Thyroid gland (tissue), 4 donors: ENCODE measurements around the gene TBCC. TPM values are rescaled to one million over a fixed set of nuclear protein-coding genes. Genes with fewer than 3 reads are reported as not detected.
A peak's percentile ranks its signal among the peaks of the same experiment; 100 is the strongest.

Source experiments
- DNase-seq, 2 donors: peaks; one replicate each; pipeline ENCODE4 v3.0.0-alpha.2; 2019
- H3K27ac ChIP-seq, 3 donors: fragments of 200-600 bp; sonication (generic); 1 replicate in 2 of 3; 2 replicates in 1 of 3; pipeline ENCODE4 v1.5.1; 2016 to 2019; ENCODE audit warnings: mild to moderate bottlenecking in 1 of 3, moderate library complexity in 1 of 3
- H3K27me3 ChIP-seq: fragments of 200-600 bp; sonication (generic); one replicate; pipeline ENCODE4 v1.5.1; 2019
- H3K36me3 ChIP-seq, 2 donors: fragments of 200-600 bp; sonication (generic); one replicate each; pipeline ENCODE4 v1.5.1; 2016 to 2019
- H3K4me1 ChIP-seq, 2 donors: fragments of 200-600 bp; sonication (generic); one replicate each; pipeline ENCODE4 v1.5.1; 2017 to 2019
- H3K4me3 ChIP-seq, 3 donors: fragments of 200-600 bp; sonication (generic); replicated peaks in 1 of 3; 1 replicate in 2 of 3; 2 replicates in 1 of 3; pipeline ENCODE4 v1.5.1; 2016; ENCODE audit warnings: mild to moderate bottlenecking in 1 of 3
- H3K9me3 ChIP-seq: fragments of 200-600 bp; sonication (generic); one replicate; pipeline ENCODE4 v1.5.1; 2017
- CTCF ChIP-seq, 6 experiments: fragments of 200-600 bp in 3 of 6; fragments of 450-650 bp in 3 of 6; sonication (generic) in 3 of 6; IDR thresholded peaks; one replicate each; pipeline ENCODE4 v1.5.1; 2016 to 2019; ENCODE audit warnings: antibody characterized with exemption in 6 of 6, mild to moderate bottlenecking in 2 of 6, inconsistent platforms in 1 of 6, moderate library complexity in 1 of 6
- POLR2A ChIP-seq, 2 donors: fragments of 450-650 bp; IDR thresholded peaks; one replicate each; pipeline ENCODE4 v1.6.1; 2017; ENCODE audit warnings: antibody characterized with exemption in 2 of 2, mild to moderate bottlenecking in 2 of 2, moderate library complexity in 1 of 2
- WGBS, 2 donors: methylation state at CpG; one replicate each; pipeline ENCODE4 v1.1.5; 2017; 5-methylcytosine and 5-hydroxymethylcytosine counted together
- intact Hi-C: fragments of 100-400 bp; cut with DNase I; formaldehyde crosslinking; loops from one replicate; pipeline ENCODE4 v1.15.1; 2023
- total RNA-seq, 4 donors: library from RNA; depleted of rRNA; stranded (reverse); fragments of >200 nt; gene quantifications; one replicate each; pipeline ENCODE4 v1.2.3, GENCODE V29; 2016

TBCC gene
- total RNA-seq, 4 donors from 2014 or later: 37.2 to 48.9 (median 48.4) TPM

GRCh38 chr6:42774201-42774600, 28.3 kb upstream of the TBCC start:
- no peaks in the 10 kb centered on the region for H3K9me3 ChIP-seq
- no peak for TF ChIP-seq CTCF (IDR thresholded peaks at IDR 0.05)
- no peak for TF ChIP-seq POLR2A (IDR thresholded peaks at IDR 0.05)
- H3K4me3 ChIP-seq: no peak overlapping the region
- 97% methylated on average over 4 of the region's 4 CpGs for WGBS, 2 donors
- no peak overlapping the region for H3K27ac ChIP-seq
- DNase-seq: no peak
- no peaks in the 10 kb centered on the region for H3K27me3 ChIP-seq
- H3K36me3 ChIP-seq: no peaks in the 10 kb centered on the region
- peaks cover 20 to 23% of the 10 kb centered on the region in 2 donors for H3K4me1 ChIP-seq
- intact Hi-C loops: no loop called here

- intact Hi-C loops: no loop called here
- TF ChIP-seq POLR2A (IDR thresholded peaks at IDR 0.05) (no peak), CTCF (IDR thresholded peaks at IDR 0.05) (no peak)
- no peak for DNase-seq
- H3K4me3 ChIP-seq: no peak overlapping the region
- WGBS, 2 donors: 78 to 84% methylated on average over 3 of the region's 3 CpGs
- H3K36me3 ChIP-seq: no peaks in the 10 kb centered on the region
- no peaks in the 10 kb centered on the region for H3K9me3 ChIP-seq
- peak overlapping the region; percentile 48 to 87 (median 54) for H3K27ac ChIP-seq
- H3K27me3 ChIP-seq: no peaks in the 10 kb centered on the region
- H3K4me1 ChIP-seq: peaks cover 2% of the 10 kb centered on the region in 2 donors
Observed at GRCh38 chr6:42771741-42772100, 25.8 kb upstream of the TBCC start.

GRCh38 chr6:42769836-42770235, 23.9 kb upstream of the TBCC start:
- no peaks in the 10 kb centered on the region for H3K36me3 ChIP-seq
- no peak overlapping the region for H3K4me3 ChIP-seq
- peaks cover 0 to 2% of the 10 kb centered on the region in 2 donors for H3K4me1 ChIP-seq
- TF ChIP-seq POLR2A (IDR thresholded peaks at IDR 0.05) (no peak), CTCF (IDR thresholded peaks at IDR 0.05) (no peak)
- H3K27me3 ChIP-seq: no peaks in the 10 kb centered on the region
- intact Hi-C loops: no loop called here
- WGBS, 2 donors: 96 to 97% methylated on average over 2 of the region's 2 CpGs
- DNase-seq: no peak
- H3K27ac ChIP-seq: peak overlapping the region in 1 of 3 donors; percentile 87
- no peaks in the 10 kb centered on the region for H3K9me3 ChIP-seq

GRCh38 chr6:42769051-42769450, 23.1 kb upstream of the TBCC start:
- no peaks in the 10 kb centered on the region for H3K9me3 ChIP-seq
- intact Hi-C loops: no loop called here
- 86 to 92% methylated on average over 4 of the region's 4 CpGs for WGBS, 2 donors
- TF ChIP-seq CTCF (IDR thresholded peaks at IDR 0.05) (no peak), POLR2A (IDR thresholded peaks at IDR 0.05) (no peak)
- H3K4me3 ChIP-seq: no peak overlapping the region
- no peaks in the 10 kb centered on the region for H3K27me3 ChIP-seq
- no peaks in the 10 kb centered on the region for H3K36me3 ChIP-seq
- DNase-seq: no peak
- no peaks in the 10 kb centered on the region for H3K4me1 ChIP-seq
- H3K27ac ChIP-seq: no peak overlapping the region

- no peak overlapping the region for H3K27ac ChIP-seq
- no peak for DNase-seq
- no peaks in the 10 kb centered on the region for H3K4me1 ChIP-seq
- TF ChIP-seq CTCF (IDR thresholded peaks at IDR 0.05): no peak
- TF ChIP-seq POLR2A (IDR thresholded peaks at IDR 0.05): no peak
- intact Hi-C loops: no loop called here
- H3K9me3 ChIP-seq: no peaks in the 10 kb centered on the region
- H3K27me3 ChIP-seq: no peaks in the 10 kb centered on the region
- WGBS, 2 donors: 99% methylated on average over 5 of the region's 5 CpGs
- H3K36me3 ChIP-seq: no peaks in the 10 kb centered on the region
- no peak overlapping the region for H3K4me3 ChIP-seq
Observed at GRCh38 chr6:42766163-42766670, 20.3 kb upstream of the TBCC start.
